Activated gamma-delta T cell treated with anti-CD3 and anti-CD28 coated beads, Interleukin-2, amount 50 U/mL, for 16 hours (primary cell): ENCODE measurements around the gene ZNHIT1.

Experiments
- DNase-seq: peaks from one replicate; pipeline ENCODE4 v3.0.0-alpha.2; 2020; ENCODE audit warnings: low read depth

Gene ZNHIT1

DNA sequence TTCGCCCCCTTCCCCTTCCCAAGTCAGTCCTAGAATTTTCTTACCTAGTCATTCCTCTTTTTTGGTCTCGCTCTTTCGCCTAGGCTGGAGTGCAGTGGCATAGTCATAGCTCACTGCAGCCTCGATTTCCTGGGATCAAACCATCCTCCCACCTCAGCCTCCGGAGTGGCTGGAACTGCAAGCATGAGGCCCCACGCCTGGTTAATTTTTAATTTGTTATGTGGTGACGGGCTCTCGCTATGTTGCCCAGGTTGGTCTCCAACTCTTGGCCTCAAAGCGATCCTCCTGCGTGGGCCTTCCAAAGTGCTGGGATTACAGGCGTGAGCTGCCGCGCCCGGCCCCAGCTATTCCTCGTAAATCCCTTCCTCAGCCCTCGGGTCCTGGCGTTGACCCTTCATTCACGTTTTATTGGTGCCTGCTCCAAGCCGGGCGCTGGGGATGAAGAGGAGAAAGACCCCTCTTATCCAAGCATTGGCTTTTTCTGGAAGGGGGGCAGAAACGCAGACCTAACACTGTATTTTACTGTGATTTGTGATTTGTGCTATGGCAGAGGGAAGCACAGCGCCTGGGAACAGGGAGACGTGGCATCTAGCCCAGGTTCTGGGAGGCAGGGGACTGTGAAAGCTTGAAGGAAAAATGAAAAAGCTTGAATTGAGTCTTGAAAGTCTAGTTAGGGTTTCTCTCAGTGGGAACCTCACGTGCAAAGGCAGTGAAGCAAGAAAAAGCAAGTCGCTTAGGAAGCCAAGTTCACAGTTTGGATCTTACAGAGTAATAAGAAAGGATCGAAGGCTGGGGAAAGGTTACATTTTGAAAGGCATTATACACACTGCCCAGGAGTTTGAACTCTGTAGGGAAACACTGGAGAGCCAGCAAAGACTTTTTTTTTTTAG lies 516 bp downstream of the ZNHIT1 start:
- DNase-seq: no peak

DNA sequence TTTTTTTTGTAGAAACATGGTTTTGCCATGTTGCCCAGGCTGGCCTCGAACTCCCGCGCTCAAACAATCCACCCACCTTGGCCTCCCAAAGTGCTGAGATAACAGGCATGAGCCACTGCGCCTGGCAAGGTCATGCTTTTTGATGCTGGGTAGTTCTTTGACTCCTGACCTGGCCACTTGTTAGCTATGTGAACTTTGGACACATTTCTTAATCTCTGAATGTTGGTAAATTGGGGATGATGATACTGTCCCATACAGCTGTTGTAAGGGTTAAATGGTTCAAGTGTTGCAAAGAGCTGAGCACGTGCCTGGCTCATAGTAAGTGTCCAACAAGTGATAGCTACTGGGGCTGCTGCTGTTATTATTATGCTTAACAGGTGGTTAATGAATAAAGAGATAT lies 2.3 kb downstream of the ZNHIT1 start:
- no peak for DNase-seq

DNA sequence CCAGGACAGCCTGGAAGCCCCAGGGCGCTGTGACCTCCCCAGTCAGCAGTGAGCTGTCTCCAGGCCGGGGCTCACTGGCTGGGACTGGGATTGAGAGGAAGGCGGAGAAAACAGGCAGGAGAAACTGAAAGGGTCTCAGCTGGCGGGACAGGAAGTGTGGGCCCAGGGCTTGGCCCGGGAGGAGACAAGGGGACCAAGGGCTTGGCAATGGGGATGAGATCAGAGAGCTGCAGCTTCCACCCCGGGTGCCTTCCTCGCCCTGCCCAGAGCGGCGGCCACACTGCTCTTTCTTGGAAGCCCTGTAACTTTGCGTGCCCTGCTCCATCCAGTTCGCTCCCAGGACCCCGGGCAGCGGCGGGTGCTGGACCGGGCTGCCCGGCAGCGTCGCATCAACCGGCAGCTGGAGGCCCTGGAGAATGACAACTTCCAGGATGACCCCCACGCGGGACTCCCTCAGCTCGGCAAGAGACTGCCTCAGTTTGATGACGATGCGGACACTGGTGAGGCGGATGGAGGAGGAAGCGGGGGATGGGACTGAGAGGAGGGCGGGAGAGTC lies 4.4 kb downstream of the ZNHIT1 start:
- DNase-seq: no peak

DNA sequence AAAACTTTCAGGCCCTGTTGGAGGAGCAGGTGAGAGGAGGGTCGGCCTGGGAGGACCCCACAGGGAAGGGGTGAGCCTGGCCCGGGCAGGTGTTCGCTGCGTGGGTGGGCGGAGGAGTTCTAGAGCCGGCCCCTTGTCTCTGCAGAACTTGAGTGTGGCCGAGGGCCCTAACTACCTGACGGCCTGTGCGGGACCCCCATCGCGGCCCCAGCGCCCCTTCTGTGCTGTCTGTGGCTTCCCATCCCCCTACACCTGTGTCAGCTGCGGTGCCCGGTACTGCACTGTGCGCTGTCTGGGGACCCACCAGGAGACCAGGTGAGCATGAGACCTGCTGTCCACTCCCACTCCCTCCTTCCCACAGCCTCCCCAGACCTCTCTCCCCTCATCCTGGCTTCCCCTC lies 5.6 kb downstream of the ZNHIT1 start:
- DNase-seq: no peak

DNA sequence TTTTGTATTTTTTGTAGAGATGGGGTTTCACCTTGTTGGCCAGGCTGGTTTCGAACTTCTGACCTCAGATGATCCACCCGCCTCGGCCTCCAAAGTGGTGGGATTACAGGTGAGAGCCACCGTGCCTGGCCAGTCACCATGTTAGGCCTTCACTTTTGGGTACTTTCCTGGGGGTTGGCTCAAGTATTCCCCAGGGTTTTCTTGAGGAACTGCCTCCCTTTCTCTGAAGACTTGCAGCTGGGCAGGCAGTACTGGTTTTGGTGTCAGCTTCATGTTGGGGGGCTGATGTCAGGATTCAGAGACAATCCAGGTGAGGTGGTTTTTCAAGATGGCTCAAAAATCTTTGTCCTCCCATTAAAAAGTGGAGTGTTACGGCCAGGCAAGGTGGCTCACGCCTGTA lies 7.7 kb downstream of the ZNHIT1 start:
- no peak for DNase-seq

DNA sequence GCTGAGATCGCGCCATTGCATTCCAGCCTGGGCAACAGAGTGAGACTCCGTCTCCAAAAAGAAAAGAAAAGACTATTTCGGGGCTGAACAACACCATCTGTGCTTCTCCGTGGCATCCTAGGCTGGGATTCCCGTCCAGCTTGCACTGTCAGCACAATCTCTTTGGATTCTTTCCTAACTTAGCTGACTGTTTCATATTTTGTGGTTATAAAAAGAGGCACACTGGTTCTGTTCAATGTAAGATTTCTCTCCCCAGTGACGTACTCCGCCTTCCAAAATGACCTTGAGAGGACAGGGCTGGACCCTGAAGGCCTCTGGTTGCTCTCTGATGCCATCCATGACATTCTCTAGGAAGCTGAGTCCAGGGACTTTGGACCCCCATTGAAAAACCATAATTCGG lies 8.8 kb downstream of the ZNHIT1 start:
- no peak for DNase-seq

DNA sequence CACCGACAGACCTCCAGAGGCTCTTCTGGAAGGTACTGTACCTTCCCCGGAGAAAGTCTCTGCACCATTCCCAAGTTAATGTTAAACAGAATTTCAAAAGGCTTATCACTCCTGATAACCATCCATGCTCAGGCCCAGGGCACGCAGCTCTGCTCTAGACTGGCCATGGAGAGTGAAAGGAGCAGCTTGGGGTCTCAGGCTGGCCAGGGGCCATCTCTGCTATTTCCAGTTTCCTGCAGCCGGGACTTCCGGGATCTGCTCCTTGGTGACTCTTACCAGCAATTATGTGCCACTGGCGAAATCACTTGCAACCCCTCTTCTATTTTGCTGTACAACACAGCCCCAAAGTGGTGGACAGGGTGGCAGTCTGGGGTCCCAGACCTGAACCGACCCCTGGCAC lies 13.7 kb downstream of the ZNHIT1 start:
- DNase-seq: no peak

DNA sequence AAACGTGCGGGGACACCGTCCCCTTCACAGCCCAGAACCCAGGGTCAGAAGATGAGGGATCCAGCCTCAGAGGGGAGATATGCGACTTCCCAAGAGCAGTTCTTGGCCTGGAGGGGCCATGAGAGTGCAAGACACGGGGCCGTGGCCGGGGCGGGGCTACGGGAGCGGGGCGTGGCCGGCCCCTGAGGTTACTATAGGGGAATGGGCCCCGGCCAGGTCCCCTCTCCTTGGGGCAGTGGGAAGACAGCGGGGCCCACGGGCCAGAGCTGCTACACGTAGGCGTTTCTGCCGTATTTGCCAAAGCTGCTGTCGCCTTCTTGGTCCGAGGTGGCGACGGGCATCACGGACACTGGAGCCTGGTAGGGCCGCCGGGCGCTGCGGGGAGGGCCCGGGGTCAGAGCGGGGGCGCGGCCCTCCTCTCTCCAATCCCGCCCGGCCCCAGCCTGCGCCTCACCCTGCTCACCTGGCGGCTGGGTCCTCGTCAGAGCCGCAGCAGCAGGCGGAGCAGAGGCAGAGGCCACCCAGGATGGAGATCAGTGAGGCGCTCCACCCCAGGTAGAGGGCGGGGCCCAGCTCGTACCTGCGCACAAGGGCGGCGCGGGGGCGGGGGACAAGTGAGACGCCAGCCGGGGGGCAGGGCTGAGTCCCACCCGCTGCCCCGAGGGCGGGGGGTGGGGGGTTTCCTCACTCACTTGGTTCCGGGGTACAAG lies 14.3 kb downstream of the ZNHIT1 start:
- DNase-seq: no peak

DNA sequence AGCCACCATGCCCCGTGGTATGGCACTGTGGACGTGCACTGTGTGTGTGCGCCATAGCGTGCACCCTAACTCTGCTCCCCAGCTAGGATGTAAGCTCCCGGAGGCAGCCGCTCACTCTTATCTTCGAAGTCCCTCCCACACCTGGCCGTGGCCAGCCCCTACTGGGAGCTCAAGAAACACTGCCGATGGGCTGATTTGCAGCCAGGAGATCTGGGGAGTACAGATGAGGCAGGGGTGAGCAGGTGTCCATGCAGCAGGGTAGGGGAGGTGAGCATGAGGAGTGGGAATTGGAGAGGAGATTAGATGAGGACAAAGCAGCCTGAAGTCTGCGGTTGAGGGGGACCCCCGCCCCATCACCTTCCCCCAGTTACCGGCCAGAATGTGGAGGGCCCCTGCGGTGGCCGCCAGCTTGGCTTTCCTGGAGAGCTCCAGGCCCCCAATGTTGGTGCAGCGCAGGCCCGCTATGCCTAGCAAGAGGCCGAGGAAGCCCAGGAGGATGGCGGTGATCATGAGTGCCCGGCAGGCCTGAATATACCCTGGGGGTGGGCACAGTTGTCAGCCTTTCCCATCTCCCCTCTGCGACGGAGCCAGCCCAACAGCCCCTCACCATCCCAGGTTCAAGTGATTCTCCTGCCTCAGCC lies 16.1 kb downstream of the ZNHIT1 start:
- no peak for DNase-seq

DNA sequence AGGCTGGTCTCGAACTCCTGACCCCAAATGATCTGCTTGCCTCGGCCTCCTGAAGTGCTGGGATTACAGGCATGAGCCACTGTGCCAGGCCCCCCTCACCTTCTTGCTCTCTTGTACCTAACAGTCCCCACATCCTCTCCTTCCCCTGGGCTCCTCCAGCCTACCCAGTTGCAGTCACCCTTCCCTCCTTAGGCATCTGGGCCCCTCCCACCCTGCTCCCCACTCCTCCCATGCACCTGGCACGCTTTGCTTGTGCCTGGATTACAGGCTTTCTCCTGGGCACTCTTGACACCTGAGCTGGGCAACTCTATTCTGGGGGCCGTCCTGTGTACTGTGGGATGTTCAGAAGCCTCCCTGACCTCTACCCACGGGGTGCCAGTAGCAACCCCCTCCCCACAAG lies 16.7 kb downstream of the ZNHIT1 start:
- DNase-seq: no peak

DNA sequence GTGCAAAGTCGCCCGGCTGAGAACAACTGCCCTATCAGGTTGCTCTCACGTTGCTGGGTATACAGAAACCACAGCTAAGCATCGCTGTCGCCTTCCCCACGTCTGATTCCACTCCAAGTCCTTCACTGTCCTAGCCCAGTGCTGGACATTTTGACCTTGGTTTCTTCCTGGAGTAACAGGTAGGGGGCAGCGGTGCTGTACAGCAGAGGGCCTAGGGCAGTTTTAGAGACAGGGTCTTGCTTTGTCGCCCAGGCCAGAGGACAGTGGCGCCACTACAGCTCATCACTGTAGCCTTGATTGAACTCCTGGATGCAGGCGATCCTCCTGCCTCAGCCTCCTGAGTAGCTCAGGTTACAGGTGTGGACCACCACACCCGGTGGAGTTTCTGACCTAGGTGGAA lies 17.1 kb downstream of the ZNHIT1 start:
- DNase-seq: no peak

DNA sequence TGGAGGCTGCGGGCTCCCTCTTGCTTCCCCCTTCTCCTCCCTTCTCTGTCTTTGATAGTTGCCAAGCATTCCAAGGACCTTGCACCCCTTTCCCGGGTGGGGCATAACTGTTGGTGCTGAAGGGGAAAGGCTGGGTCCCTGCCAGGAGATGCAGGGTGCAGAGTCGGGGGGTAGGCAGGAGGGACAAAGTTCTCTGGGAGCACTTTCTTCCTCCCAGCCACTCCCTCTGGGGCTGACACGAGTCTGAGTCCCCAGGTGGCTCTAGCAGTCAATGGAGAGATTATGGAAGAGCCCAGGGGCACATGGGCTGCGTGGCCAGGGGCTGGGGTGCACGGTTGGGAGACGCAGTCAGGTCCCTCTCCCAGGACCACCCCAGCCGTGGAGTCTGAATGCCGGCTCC lies 17.6 kb downstream of the ZNHIT1 start:
- DNase-seq: no peak

DNA sequence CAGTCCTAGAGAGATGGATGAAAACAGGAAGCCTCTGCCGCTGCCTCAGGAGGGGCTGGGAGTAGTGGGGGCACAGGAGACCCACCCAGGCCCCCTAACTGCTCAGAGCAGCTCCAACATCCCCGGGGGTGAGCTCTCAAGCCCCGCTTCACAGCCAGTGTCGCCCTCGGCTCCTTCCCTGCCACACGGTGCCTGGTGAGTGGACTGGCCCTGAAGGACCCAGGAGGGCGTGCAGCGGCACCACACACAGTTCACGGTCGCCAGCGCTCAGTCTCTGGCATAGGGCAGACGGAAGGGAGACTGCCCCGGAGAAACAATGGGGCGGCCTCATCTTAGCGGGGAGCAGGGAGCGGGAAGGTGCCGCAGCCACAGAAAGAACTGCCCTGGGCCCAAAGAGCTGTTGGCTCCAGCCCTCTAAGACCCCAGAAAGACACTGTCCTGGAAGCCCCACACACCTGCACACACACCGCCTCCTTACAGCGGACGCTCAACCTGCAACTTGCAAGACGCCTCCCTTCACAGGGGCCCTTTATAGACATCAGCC lies 18.4 kb downstream of the ZNHIT1 start:
- no peak for DNase-seq

DNA sequence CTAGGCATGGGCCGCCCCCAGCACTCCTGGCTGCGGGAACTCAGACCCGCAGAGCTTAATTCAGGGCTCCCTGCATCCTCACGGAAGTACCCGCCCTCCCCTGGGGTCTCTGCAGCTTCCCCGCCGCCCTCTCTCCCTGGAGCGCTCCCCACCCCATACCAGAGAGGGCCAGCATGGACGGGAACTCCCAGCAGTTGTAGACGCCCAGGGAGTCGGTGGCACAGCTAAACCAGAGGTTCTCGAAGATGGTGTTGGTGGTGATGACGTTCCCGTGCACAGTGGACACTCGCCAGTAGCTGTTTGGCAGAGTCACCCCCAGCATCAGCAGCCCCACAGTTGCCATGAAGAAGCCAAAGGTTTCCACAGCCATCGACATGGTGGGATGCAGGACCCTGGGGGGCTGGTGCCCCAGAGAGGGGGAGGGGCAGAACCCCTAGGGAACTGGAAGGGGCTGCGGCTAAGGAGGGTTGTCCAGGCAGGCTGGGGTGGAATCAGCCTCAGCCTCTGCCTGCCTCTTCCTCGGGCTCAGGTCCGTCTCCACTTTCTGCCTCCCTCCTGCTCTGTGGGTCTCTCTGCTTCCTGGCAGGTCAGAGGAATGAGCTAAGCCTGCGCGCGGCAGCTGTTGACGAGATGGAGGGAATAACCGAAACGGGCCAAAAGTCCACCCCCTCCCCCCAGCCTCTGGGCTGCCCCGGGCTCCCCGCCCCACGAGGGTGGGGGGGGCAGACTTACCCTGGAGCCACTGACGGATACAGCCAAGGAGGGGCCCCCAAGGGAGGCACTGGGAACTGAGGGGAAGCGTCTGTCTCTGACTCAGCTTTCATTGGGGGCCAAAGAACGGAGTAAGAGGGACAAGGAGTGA lies 19.5 kb downstream of the ZNHIT1 start, which contains the start of gene CLDN15:
Gene CLDN15 (minus strand): TSS at position 597 of the 862 bp plus-strand sequence. CDS start 221 bp downstream, at position 376.
- DNase-seq: no peak

DNA sequence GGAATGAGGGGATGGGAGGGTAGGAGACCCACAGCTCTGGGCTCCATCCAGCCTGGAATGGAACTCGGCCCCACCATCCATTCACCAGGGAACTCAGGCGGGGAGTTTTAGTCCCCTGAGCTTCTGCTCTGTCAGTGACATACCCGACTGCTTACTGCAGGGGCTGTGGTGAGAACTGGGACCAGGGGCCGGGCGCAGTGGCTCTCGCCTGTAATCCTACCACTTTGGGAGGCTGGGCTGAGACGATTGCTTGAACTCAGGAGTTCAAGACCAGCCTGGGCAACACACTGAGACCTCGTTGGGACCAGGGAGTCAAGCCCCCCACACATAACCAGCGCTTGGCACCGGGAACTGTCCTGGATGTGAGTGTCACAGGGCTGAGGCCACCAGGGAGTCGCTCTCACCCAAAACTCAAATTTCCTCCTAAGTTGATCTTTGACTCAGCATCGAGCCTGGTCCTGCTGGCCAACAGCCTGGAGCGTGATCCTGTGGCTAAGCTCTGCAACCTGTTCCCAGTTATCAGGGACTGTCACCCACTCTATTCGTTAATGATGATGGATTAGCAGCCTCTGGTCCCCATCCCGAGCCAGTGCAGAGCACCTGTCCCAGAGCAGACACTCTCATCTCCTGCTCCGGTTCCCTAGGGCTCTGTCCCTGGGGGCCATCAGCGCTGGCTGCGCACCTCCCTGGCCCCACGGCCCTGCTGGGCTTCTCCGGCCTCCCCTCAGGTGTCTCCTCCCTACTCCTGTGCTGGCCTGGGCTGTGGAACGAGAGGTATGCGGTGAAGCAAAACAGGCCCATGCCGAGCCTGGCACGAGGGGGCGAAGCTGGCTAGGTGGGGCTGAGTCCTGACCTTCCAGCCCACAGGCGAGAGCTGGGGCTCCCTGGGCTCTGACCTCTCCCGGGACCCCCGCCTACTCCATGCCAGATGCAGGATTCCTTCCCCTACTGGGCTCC lies 20.5 kb downstream of the ZNHIT1 start:
- DNase-seq: no peak

DNA sequence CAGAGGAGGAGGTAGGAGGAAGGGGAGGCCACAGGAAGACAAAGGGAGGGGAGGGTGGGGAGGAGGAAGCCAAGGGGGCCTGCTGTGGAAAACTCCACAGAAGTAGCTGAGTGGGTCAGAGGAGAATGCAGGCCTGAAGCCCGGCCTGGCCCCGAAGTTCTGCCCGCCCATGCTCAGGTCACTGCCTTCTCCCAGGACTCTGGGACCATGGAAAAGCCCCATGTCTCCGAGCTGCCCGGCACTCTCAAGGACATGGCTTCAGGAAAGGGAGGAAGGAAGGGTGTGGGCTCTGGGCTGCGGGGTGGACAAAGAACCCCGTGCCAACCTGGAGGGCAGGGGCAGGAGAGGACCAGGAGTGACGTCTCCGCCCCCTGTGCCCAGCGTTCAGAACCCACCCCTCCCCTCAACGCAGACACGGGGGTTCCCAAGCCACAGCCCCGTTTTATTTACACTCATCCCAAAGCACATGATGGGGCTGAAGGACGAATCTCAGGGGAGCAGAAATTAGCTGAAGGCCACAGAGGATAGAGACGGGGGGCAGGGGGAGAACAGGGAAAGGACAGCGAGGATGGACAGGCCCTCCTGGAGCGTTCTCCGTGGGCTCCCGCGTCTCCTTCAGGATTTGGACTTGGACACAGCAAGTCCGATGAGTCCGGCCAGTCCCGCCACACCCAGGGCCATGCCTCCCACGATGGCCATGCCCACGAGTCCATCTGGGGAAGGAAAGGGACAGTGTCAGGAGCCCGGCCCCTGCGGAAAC lies 21.4 kb downstream of the ZNHIT1 start:
- DNase-seq: no peak

DNA sequence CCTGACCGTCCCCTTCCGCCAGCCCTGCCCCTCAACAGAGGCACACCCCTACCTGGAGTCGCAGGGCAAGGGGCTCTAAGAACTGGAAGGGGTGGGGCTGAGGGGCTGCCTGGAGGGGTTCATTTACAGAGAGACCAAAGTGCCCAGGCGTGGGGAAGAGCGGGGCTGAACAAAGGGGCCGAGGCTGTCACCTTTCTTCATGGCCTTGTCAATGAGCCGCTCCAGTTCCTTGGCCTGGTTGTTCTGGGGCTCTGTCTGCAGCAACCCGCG lies 21.9 kb downstream of the ZNHIT1 start:
- DNase-seq: no peak

DNA sequence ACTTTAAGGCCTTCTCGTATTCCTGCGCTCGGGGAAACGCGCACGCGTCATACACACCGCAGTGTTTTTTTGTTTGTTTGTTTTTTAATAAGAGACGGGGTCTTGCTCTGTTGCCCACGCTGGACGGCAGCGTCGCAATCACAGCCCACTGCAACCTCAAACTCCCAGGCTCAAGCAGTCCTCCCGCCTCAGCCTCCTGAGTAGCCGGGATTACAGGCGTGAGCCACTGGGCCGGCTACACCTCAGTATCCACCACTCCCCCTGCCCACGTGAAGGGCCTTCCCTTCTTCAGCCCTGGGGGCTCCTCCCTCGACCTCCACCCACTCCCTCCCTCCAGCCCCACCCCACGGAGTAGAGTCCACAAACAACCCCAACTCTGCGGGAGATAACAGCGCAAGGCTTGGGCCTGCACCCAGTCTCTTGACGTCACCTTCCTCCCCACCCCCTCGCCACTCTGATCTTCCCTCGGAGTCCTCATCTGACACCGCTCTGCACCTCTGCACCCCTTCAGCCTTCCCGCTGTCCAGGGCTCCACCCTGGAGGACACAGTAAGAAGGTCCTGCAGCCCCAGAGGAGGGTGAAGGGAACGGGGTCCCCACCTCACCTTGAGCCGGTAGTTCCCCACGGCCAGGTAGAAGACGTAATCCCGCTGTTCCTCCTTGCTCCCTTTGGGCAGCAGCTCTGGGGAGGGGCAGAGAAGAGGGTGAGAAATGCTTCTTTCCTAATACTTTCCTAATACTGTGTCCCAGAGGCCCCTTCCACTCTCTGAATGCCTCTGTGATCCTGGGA lies 22.5 kb downstream of the ZNHIT1 start:
- DNase-seq: no peak

DNA sequence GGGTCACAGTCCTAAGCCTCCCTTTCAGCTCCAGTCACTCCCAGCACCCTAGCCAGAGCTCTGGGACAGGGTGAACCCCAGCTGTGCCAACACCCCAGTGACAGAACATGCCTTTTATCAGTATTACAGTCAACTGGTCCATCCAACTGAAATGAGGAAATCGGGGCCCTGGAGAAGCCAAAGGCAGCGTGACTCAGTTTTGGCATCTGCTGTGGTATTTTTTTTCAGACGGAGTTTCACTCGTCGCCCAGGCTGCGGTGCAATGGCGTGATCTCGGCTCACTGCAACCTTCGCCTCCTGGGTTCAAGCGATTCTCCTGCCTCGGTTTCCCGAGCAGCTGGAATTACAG lies 23.0 kb downstream of the ZNHIT1 start:
- no peak for DNase-seq
